Anterior cingulate cortex (tissue), 58 donors: Measurements from ENCODE around the gene ZBTB14.

ENCODE experiments used
- DNase-seq, 58 donors: peaks; one replicate each; lab custom pipeline; 2025; lab: John Stamatoyannopoulos, UW

The ZBTB14 gene, protein sequence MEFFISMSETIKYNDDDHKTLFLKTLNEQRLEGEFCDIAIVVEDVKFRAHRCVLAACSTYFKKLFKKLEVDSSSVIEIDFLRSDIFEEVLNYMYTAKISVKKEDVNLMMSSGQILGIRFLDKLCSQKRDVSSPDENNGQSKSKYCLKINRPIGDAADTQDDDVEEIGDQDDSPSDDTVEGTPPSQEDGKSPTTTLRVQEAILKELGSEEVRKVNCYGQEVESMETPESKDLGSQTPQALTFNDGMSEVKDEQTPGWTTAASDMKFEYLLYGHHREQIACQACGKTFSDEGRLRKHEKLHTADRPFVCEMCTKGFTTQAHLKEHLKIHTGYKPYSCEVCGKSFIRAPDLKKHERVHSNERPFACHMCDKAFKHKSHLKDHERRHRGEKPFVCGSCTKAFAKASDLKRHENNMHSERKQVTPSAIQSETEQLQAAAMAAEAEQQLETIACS

GRCh38 chr18:5295231-5295920, at the start of gene ZBTB14:
Gene ZBTB14, minus strand, starts transcription at chr18:5295726. Its CDS starts 2,480 bp downstream, at chr18:5293246.
- peak in 42 of 58 donors; percentile 23 to 72 (median 57) for DNase-seq

DNA sequence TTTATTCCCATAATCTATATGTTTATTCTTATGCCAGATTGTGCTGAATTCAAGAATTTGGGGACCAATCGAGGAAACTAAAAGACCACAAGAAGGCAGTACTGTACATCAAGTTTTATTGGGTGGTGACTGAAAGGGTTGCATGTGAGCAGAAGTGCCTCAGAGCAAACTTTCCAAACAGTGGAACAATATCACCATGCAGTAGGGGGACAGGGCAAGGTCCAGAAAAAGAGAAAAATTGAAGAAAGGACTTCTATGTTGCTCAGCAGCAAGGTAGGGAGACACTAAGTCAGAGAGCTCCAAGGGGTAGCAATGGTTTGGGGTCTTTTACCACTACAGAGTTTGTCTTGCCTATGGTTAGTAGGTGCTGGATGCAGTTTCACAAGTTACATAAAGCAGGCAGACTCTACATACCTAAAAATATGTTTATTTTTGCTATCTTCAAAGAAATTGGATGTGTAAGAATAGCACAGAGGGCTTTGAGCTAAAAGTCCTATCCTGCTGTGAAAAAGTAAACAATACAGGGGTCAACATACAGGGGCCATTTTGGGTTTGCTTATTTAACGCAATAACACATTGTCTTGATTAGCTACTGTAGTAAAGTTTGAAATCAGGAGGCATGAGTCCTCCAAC, 43.8 kb upstream of the ZBTB14 start:
- DNase-seq = no peak

DNA sequence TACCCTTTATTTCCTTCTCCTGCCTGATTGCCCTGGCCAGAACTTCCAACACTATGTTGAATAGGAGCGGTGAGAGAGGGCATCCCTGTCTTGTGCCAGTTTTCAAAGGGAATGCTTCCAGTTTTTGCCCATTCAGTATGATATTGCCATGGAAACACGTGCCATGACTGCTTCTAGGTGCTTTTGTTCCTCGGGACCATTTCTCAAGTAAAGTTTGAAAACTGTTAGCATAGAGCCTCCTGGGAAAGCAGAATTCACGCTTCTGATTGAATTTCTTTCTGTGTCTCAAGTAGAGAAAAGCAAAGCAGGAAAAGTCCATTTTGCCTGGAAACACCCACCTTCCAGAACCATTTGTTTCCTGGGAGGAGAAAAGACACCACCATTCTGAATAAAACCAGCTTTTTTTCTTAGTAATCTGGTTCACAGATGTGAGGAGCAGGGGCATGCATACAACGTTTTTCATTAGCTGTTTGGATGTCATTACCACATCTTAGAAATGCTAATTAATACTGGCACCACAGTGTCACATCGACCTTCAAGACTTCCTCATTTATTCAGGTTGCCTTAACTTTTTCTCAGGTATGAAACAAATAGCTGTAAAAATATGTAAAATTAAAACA, 39.0 kb upstream of the ZBTB14 start:
- DNase-seq = no peak

DNA sequence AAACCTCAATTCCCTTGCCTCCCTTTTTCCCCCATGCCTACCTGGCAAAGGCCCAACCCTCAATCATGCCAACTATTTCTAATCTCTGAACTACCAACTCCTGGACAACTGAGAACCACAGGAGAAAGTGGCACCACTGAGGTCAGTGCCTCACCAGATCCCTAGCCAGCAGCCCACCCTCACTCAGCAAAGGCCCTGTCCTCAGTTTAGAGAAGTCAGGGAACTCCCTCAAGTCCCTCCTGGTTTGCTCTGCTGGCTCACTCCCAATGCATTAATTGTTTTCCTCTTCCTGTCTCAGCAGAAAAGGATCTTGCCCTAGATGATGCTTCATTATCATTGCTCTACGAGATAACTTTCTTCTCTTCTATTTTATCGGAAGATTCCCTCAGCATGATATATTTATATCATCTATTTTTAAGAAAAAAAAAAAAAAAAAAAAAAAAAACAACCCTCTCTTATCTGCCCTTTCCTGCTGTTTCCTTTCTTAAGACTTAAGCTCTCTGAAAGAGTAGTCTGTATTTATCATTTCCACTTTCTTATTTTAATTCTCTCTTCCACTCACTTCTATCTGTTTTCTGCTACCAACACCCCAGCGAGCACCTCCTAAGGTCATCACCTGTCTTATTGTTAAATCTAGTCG, 22.7 kb upstream of the ZBTB14 start:
- no peak for DNase-seq

DNA sequence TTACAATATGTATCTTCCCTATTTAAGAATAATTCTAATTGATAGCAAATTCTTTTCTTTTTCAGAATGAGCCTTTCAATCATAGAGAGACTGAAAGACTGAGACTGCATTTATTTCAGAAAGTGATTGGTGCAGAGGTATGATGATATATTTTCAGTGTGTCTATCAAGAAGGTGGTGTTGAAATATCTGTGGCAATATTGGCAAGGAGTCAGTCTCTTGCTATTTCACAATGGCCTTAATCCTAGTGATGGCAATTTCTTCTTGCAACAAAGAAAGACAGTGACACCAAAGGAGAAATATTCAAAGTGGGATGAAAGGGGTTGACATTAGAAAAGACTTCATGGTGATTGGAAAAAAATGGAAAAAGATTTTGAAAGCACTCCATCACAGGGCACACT, 21.7 kb upstream of the ZBTB14 start:
- DNase-seq = no peak

DNA sequence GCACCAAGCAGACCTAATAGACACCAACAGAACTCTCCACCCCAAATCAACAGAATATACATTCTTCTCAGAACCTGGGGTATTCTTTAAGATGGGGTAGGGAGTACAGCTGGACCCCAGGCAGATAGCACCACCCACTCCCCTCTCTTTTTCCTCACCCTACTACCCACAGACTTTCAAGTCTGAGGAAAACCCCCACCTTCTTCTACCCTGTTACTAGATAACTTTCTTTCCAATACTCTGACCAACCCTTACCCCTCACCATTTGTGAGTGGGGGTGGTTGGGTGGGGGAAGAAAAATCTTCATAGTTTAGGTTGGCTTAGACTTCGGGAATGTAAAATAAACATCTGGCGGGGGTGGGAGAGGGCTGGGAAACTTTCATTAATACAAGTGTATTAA, 20.3 kb upstream of the ZBTB14 start:
- no peak for DNase-seq

DNA sequence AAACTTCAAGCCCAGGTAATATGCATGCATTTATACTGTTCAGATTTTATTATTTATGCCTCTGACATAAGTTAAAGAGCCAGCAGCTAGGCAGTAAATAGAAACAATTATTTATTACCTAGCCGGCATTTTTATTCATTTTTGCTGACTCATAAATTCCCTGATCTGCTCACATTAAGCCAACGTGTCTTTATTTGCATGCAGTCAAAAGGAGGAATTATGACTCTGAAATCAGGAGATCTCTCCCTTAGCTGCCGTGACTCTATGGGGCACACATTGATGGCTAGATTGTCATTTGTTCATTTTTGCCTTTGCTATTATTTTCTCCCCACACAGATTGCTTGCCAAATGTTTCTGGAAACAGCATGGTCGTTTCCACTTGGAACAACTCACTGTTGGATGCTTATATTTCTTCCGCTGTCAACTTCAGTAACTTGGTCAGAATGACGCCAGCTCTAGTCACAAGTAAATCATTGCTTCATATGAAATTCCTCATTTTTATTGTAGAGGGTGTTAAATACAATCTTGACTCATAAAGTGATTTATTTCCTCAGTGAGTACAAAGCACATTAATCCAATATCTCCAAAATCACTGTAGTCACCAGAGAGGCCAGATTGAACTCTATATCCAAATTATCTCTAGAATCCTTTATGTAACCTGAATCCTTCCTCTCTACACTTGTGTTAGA, 15.9 kb upstream of the ZBTB14 start:
- no peak for DNase-seq

DNA sequence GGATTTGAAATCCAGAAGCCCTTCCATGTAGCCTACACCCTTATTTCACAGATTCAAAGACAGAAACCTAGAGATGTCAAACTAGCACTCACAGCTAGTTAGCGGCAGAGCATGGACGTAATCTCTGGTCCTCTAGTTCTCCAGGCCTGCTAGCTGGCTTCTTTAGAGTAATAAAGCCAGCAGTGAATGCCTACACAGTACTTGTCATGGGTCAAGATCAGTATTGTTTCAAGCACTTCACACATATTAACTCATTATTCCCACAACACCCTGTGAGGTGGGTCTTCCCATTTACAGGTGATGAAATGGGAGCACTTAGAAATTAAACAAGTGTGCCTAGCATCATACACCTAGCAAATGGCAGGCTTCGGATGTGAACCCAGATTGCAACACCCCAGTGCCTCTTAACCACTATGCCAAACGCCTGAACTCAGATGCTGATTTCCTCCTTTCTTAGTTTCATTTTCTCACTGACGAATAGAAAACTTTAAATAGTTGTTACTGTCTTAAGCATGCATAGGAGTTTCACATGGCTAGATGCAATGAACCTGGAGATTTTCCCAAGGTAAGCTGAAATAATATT, 14.5 kb upstream of the ZBTB14 start:
- no peak for DNase-seq

GRCh38 chr18:5305835-5306234, 10.3 kb upstream of the ZBTB14 start:
- no peak for DNase-seq

GRCh38 chr18:5304232-5304631, 8.7 kb upstream of the ZBTB14 start:
- DNase-seq = no peak

DNA sequence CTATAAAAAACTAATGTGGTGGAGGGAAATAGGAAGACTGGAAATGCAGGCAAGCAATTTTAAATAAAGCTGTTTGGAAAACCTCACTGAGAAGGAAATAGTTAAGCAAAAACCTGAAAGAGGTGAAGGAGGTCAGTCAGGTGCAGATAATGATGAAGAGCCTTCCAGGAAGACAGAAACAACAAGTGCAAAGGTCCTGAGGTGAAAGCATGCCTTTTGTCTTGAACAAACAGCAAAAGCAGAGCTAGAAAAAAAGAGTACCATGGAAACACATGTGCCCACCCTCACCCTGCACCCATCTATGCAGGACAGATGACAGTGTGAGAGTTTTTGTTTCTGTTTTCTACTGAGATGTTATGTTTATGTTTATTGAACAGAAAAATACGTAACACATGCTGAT, 8.1 kb upstream of the ZBTB14 start:
- no peak for DNase-seq

DNA sequence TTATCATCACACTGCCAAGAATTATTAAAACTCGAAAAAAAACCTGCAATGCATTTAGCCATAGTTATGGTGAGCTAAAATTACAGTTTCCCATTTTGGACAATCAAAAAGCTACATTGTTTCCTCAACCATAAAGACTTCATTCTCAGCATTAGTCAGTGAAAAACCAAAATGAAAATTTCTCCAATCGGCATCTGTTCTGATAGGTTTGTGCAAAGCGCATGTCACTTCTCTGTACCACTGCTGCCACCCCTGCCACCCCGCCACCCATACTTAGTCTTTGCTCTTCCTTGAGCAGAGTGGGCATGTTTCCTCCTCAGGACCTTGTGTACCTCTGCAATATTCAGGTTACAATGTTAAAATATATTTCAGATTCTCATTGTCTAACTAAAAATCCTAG, 7.1 kb upstream of the ZBTB14 start:
- DNase-seq = no peak

GRCh38 chr18:5300476-5301010, 5.0 kb upstream of the ZBTB14 start:
- DNase-seq = no peak

GRCh38 chr18:5298156-5298852, 2.8 kb upstream of the ZBTB14 start:
- DNase-seq = peak in 4 of 58 donors; percentile 1 to 36 (median 18)

- peak in 32 of 58 donors; percentile 3 to 61 (median 22) for DNase-seq
Measured at GRCh38 chr18:5297597-5297996, 2.1 kb upstream of the ZBTB14 start.

DNA sequence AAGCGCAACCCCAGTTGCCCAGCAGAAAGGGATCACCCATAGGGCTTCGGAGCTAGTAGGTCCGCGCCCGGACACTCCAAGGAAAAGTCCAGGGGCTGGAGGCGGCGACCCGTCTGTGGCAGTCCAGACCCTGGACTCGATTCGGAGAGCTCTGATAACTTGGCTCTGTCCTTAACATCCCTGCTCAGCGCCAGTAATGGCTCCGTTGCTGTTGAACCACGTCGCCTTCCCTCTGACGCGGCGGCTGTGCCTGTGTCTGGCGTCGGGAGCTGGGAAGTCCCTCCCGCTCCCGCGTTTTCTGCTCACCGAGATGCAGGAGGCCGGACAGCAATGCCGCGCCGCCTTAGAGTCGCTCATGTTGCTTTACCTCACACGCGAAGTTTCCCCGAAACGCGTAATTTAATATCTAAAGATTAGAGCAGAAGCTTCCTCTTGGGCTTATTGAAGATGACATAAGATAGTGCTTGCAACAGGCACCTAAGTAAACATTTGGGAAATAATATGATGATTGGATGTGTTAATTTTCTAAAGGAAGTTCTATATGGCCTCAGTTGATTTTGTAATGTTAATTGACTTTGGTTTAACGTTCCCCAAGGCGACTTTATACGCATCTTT, 1.3 kb upstream of the ZBTB14 start:
- peak in 56 of 58 donors; percentile 25 to 85 (median 68) for DNase-seq

GRCh38 chr18:5295981-5296705, 617 bp upstream of the ZBTB14 start:
- peak; percentile 33 to 97 (median 87) for DNase-seq
